HG03571 (cell line): ENCODE measurements around the gene MFRP.

ENCODE experiments used
- ATAC-seq: cut with Tn5 transposase; IDR thresholded peaks from one replicate; pipeline ENCODE4 v1.9.1; 2021; ENCODE audit not compliant: unreplicated experiment

MFRP gene

GRCh38 chr11:119319136-119319699 lies 27.3 kb downstream of the MFRP start:
- ATAC-seq, result no peak

- no peak for ATAC-seq
Measured at GRCh38 chr11:119318240-119319135, 28.0 kb downstream of the MFRP start.

GRCh38 chr11:119317592-119318239 lies 28.8 kb downstream of the MFRP start:
- ATAC-seq, result no peak

- no peak for ATAC-seq
Measured at GRCh38 chr11:119316729-119317591, 29.5 kb downstream of the MFRP start, which contains the start of gene MCAM. TSS of gene MCAM (minus strand) at chr11:119317130. CDS start at chr11:119317101, 29 bp downstream.

GRCh38 chr11:119316016-119316728 lies 30.3 kb downstream of the MFRP start:
- no peak for ATAC-seq

GRCh38 chr11:119315131-119316015 lies 31.1 kb downstream of the MFRP start:
- no peak for ATAC-seq

GRCh38 chr11:119314726-119315125 lies 31.8 kb downstream of the MFRP start:
- no peak for ATAC-seq

GRCh38 chr11:119310682-119311052 lies 35.8 kb downstream of the MFRP start:
- ATAC-seq, result no peak

GRCh38 chr11:119309953-119310681 lies 36.4 kb downstream of the MFRP start:
- ATAC-seq, result no peak

- ATAC-seq, result no peak
Measured at GRCh38 chr11:119309411-119309810, 37.1 kb downstream of the MFRP start.

- ATAC-seq, result no peak
Measured at GRCh38 chr11:119307974-119308373, 38.5 kb downstream of the MFRP start.

- ATAC-seq, result no peak
Measured at GRCh38 chr11:119307219-119307618, 39.3 kb downstream of the MFRP start.

- no peak for ATAC-seq
Measured at GRCh38 chr11:119306373-119306890, 40.1 kb downstream of the MFRP start.

GRCh38 chr11:119305556-119306372 lies 40.7 kb downstream of the MFRP start:
- no peak for ATAC-seq

- no peak for ATAC-seq
Measured at GRCh38 chr11:119303227-119303718, 43.2 kb downstream of the MFRP start.

- ATAC-seq, result no peak
Measured at GRCh38 chr11:119300198-119300964, 46.1 kb downstream of the MFRP start.

GRCh38 chr11:119299416-119299815 lies 47.1 kb downstream of the MFRP start:
- no peak for ATAC-seq
